ACC112 (cell line): ENCODE data around the gene CIAPIN1.

Source experiments
- H2AFZ ChIP-seq: fragments of 200-600 bp; sonication (generic); one replicate; pipeline ENCODE4 v1.6.0; 2017; ENCODE audit warnings: antibody characterized with exemption, low read length; ENCODE audit not compliant: unreplicated experiment
- H3K27ac ChIP-seq: fragments of 200-600 bp; sonication (generic); 2 replicates; pipeline ENCODE4 v1.5.1; 2014; ENCODE audit warnings: low read depth, mild to moderate bottlenecking, antibody characterized with exemption, low read length, moderate library complexity
- H3K27me3 ChIP-seq: fragments of 200-600 bp; sonication (generic); 2 replicates; pipeline ENCODE4 v1.6.1; 2014; ENCODE audit warnings: mild to moderate bottlenecking, antibody characterized with exemption, low read length, moderate library complexity, mixed read lengths; ENCODE audit not compliant: insufficient read depth
- H3K36me3 ChIP-seq: fragments of 200-600 bp; sonication (generic); 2 replicates; pipeline ENCODE4 v1.6.1; 2016; ENCODE audit warnings: mild to moderate bottlenecking, antibody characterized with exemption, low read length, moderate library complexity, mixed read lengths; ENCODE audit not compliant: insufficient read depth
- H3K4me1 ChIP-seq: fragments of 200-600 bp; sonication (generic); one replicate; pipeline ENCODE4 v1.6.1; 2016; ENCODE audit warnings: low read length, mixed read lengths; ENCODE audit not compliant: insufficient read depth, unreplicated experiment, control insufficient read depth
- H3K4me3 ChIP-seq: fragments of 200-600 bp; sonication (generic); 2 replicates; pipeline ENCODE4 v1.5.1; 2014; ENCODE audit warnings: mild to moderate bottlenecking, low read depth, low read length
- H3K79me2 ChIP-seq: fragments of 200-600 bp; sonication (generic); one replicate; pipeline ENCODE4 v1.6.0; 2016; ENCODE audit warnings: low read length; ENCODE audit not compliant: control insufficient read depth, unreplicated experiment, insufficient read depth

CIAPIN1 gene

DNA sequence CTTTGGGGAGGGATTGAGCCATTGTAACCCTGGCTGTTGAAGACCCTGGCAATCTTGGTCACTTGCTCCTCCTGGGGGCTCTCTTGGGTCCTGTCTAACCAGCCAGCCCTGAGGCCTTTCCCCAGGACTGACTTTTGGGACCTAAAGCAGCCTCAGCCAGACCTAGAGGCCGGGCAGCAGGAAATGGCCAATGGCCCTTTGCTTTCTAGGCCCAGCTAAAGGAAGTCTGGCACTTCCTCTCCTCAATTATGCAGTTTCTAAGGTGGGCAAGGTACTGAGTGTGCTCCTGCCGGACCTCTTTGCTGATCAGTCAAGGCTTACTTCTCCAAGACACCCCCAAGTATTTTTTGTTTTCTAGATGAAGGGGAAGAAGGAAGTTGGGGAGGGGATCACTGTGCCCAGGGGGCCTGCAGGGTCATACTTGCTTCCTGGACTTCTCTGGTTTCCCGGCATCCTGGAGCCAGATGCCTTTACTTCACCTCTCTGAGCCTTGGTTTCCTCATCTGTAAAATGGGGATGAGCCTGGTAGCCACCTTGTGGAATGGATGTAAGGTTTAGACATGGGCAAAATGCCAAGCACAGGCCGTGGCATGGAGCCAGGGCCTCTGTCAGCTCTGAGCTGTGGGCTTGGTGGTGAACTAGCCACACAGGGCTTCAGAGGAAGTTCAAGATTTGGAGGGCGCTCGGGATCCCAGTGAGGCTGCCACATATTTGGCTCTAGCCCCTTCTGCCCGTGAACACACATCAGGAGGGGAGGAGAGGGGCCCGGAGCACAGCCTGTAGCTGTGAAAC is 66.3 kb downstream of the CIAPIN1 start:
- no peaks in the 10 kb centered on the region for H3K27me3 ChIP-seq
- no peak overlapping the region for H2AFZ ChIP-seq
- no peaks in the 10 kb centered on the region for H3K79me2 ChIP-seq
- H3K4me1 ChIP-seq: no peaks in the 10 kb centered on the region
- no peaks in the 10 kb centered on the region for H3K36me3 ChIP-seq
- no peak overlapping the region for H3K4me3 ChIP-seq
- no peak overlapping the region for H3K27ac ChIP-seq

DNA sequence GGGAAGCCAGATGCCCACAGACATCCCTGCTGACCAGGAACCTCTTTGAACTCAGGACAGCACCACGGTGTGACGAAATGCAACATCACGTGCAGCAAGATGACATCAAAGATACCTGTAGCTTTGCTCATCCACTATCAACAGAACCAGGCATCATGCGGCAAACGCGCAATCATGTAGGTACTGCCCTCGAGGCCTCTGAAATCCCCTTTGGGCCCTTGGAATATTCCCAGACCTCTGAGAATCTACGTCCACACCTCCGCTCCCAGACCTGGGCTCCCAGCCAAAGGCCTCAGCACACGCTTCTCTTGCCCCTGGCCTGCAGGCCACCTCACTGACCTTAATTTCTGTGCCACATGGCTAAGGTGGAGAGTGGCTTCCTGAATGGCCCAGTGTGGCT is 67.6 kb downstream of the CIAPIN1 start:
- no peaks in the 10 kb centered on the region for H3K36me3 ChIP-seq
- H3K4me1 ChIP-seq: no peaks in the 10 kb centered on the region
- H3K27me3 ChIP-seq: no peaks in the 10 kb centered on the region
- H3K79me2 ChIP-seq: no peaks in the 10 kb centered on the region
- no peak overlapping the region for H2AFZ ChIP-seq
- H3K4me3 ChIP-seq: no peak overlapping the region
- no peak overlapping the region for H3K27ac ChIP-seq
